Measurements from ENCODE around the gene ATP2B1. TPM values are rescaled to one million over a fixed set of nuclear protein-coding genes. Genes with fewer than 3 reads are reported as not detected.

The ATP2B1 gene
- total and polyA plus RNA-seq, 4 donors, result 8.5 to 120 (median 24.5) TPM

DNA sequence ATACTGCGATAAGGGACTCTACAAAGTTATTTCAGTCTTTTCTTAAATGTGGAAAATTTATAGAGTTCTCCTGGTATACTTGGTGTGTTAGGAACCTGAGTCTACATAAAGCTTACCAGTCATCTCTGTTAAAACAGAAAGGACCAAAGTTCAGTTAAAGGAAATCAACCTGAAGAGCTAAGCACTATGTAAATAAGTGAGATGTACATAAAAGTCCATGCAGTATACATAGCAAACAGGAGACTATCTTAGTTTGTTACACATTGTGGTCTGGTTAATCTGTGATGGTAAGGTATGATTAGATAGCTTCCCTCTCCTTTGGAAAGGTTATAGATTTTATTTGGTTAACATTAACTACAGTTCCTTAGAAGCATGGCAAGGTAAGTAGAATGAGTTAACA lies 75.9 kb downstream of the ATP2B1 start:
- Histone ChIP-seq H3K9me3 (ENCODE audit: control insufficient read depth in 4 of 4, insufficient read depth in 3 of 4, low read length in 3 of 4) (no peaks in the 10 kb centered on the region), H3K27ac (ENCODE audit: low read depth in 1 of 2, low read length in 1 of 2) (no peak overlapping the region), H3K4me1 (ENCODE audit: control insufficient read depth in 5 of 5, insufficient read depth in 5 of 5, low read length in 5 of 5) (no peaks in the 10 kb centered on the region), H3K4me3 (no peak overlapping the region), H3K27me3 (ENCODE audit: control insufficient read depth in 3 of 3, insufficient read depth in 3 of 3, low read length in 2 of 3) (no peaks in the 10 kb centered on the region), H3K9ac (ENCODE audit: insufficient read depth in 1 of 2, low read length in 2 of 2) (no peak overlapping the region), H3K36me3 (ENCODE audit: control insufficient read depth in 4 of 4, insufficient read depth in 4 of 4, low read length in 4 of 4) (peaks cover 3 to 27% (median 21%) of the 10 kb centered on the region in 4 donors)
- TF ChIP-seq, protein P1, sequence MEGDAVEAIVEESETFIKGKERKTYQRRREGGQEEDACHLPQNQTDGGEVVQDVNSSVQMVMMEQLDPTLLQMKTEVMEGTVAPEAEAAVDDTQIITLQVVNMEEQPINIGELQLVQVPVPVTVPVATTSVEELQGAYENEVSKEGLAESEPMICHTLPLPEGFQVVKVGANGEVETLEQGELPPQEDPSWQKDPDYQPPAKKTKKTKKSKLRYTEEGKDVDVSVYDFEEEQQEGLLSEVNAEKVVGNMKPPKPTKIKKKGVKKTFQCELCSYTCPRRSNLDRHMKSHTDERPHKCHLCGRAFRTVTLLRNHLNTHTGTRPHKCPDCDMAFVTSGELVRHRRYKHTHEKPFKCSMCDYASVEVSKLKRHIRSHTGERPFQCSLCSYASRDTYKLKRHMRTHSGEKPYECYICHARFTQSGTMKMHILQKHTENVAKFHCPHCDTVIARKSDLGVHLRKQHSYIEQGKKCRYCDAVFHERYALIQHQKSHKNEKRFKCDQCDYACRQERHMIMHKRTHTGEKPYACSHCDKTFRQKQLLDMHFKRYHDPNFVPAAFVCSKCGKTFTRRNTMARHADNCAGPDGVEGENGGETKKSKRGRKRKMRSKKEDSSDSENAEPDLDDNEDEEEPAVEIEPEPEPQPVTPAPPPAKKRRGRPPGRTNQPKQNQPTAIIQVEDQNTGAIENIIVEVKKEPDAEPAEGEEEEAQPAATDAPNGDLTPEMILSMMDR (IDR thresholded peaks at IDR 0.05; ENCODE audit: control extremely low read depth, extremely low read depth), result no peak
- 96 to 99% methylated on average over 1 of the region's 1 CpG for WGBS, 2 donors
- ATAC-seq (ENCODE audit: insufficient read depth, low FRiP score) (no peak), DNase-seq (no peak)

DNA sequence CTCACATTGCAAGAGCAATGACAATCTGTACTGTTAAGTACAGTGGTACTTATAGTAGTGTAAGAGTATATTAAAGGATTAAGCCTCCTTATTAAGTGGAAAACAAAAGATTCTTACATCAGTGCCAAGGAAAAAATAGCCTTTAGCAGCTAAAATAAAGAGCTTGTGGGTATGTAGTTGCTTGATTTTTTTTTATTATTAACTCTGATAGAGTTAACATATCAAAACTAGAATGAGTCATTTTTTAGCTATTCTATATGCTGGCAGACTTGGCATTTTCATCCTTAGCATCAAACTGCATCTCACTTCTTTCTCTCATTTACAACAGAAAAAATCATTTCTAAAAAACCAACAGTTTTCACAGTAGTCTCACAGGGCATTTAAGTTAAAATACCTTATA lies 86.5 kb downstream of the ATP2B1 start:
- H3K4me1 ChIP-seq (ENCODE audit: control insufficient read depth in 5 of 5, insufficient read depth in 5 of 5, low read length in 5 of 5), result no peaks in the 10 kb centered on the region
- H3K4me3 ChIP-seq, result no peak overlapping the region
- ATAC-seq (ENCODE audit: insufficient read depth, low FRiP score) (no peak), DNase-seq (no peak)
- H3K9ac ChIP-seq (ENCODE audit: insufficient read depth in 1 of 2, low read length in 2 of 2), result no peak overlapping the region
- no peak overlapping the region for H3K27ac ChIP-seq (ENCODE audit: low read depth in 1 of 2, low read length in 1 of 2)
- no peaks in the 10 kb centered on the region for H3K9me3 ChIP-seq (ENCODE audit: control insufficient read depth in 4 of 4, insufficient read depth in 3 of 4, low read length in 3 of 4)
- no peaks in the 10 kb centered on the region for H3K27me3 ChIP-seq (ENCODE audit: control insufficient read depth in 3 of 3, insufficient read depth in 3 of 3, low read length in 2 of 3)
- peaks cover 7 to 26% (median 12%) of the 10 kb centered on the region in 4 donors for H3K36me3 ChIP-seq (ENCODE audit: control insufficient read depth in 4 of 4, insufficient read depth in 4 of 4, low read length in 4 of 4)
- TF ChIP-seq, protein P1 (IDR thresholded peaks at IDR 0.05; ENCODE audit: control extremely low read depth, extremely low read depth), result no peak

DNA sequence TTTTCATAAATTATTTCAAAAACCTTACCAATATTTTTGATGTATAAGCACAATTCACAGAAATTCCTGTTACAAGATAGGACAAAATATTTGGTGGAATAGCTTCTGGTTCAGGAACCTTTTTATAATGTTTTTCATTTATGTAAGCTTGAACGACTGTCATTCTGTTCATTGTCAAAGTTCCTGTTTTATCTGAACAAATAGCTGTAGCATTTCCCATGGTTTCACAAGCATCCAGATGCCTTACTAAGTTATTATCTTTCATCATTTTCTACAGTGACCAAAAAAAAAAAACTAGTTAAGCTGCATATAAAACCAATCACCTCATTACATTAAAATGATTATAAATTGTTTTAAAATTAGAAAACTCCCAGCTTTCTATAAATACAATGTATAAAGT lies 87.1 kb downstream of the ATP2B1 start:
- TF ChIP-seq, protein P1 (IDR thresholded peaks at IDR 0.05; ENCODE audit: control extremely low read depth, extremely low read depth), result no peak

DNA sequence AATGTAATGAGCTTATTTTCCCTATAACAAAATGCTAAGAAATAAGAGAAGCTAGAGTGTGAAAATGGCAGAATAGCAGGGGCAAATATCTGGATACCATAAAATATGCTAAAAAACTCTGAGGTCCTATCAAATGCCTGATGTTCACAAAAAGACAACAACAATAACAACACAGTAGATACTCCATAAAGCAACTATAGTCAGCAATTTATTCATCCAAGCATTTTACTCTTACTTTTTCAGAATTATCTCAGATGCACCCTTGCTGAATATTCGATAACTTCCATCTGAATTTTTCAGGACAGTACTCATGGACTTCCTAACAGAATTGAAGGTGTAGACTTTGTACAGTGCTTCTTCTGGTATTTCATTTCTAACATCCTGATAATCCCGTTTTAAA lies 88.9 kb downstream of the ATP2B1 start:
- no peaks in the 10 kb centered on the region for H3K4me1 ChIP-seq (ENCODE audit: control insufficient read depth in 5 of 5, insufficient read depth in 5 of 5, low read length in 5 of 5)
- H3K36me3 ChIP-seq (ENCODE audit: control insufficient read depth in 4 of 4, insufficient read depth in 4 of 4, low read length in 4 of 4), result peaks cover 4 to 13% (median 10%) of the 10 kb centered on the region in 4 donors
- no peaks in the 10 kb centered on the region for H3K9me3 ChIP-seq (ENCODE audit: control insufficient read depth in 4 of 4, insufficient read depth in 3 of 4, low read length in 3 of 4)
- H3K9ac ChIP-seq (ENCODE audit: insufficient read depth in 1 of 2, low read length in 2 of 2), result no peak overlapping the region
- no peak overlapping the region for H3K4me3 ChIP-seq
- ATAC-seq (ENCODE audit: insufficient read depth, low FRiP score), result no peak
- no peak for DNase-seq
- no peak overlapping the region for H3K27ac ChIP-seq (ENCODE audit: low read depth in 1 of 2, low read length in 1 of 2)
- TF ChIP-seq, protein P1 (IDR thresholded peaks at IDR 0.05; ENCODE audit: control extremely low read depth, extremely low read depth), result no peak
- H3K27me3 ChIP-seq (ENCODE audit: control insufficient read depth in 3 of 3, insufficient read depth in 3 of 3, low read length in 2 of 3), result no peaks in the 10 kb centered on the region
- WGBS, 2 donors, result 96% methylated on average over 2 of the region's 2 CpGs

More for the DNA sequence above, 87.1 kb downstream of the ATP2B1 start:
- no peaks in the 10 kb centered on the region for H3K4me1 ChIP-seq (ENCODE audit: control insufficient read depth in 5 of 5, insufficient read depth in 5 of 5, low read length in 5 of 5)
- H3K36me3 ChIP-seq (ENCODE audit: control insufficient read depth in 4 of 4, insufficient read depth in 4 of 4, low read length in 4 of 4), result peaks cover 7 to 24% (median 11%) of the 10 kb centered on the region in 4 donors
- H3K9ac ChIP-seq (ENCODE audit: insufficient read depth in 1 of 2, low read length in 2 of 2), result no peak overlapping the region
- no peaks in the 10 kb centered on the region for H3K9me3 ChIP-seq (ENCODE audit: control insufficient read depth in 4 of 4, insufficient read depth in 3 of 4, low read length in 3 of 4)
- no peak overlapping the region for H3K27ac ChIP-seq (ENCODE audit: low read depth in 1 of 2, low read length in 1 of 2)
- no peaks in the 10 kb centered on the region for H3K27me3 ChIP-seq (ENCODE audit: control insufficient read depth in 3 of 3, insufficient read depth in 3 of 3, low read length in 2 of 3)
- DNase-seq (peak in 2 of 3 donors; percentile 13 to 19), ATAC-seq (ENCODE audit: insufficient read depth, low FRiP score) (no peak)
- WGBS, 2 donors, result 35 to 59% methylated on average over 1 of the region's 1 CpG
- no peak overlapping the region for H3K4me3 ChIP-seq

All from lung (tissue), 12 donors.